ENCODE measurements around the gene NTN4. TPM values are rescaled to one million over a fixed set of nuclear protein-coding genes. Genes with fewer than 3 reads are reported as not detected.

The NTN4 gene
- total RNA-seq, 6 experiments from 2014 or later: 51.3 to 117 (median 101) TPM

GRCh38 chr12:95803817-95804216 is 13.3 kb upstream of the NTN4 start:
- Mint-ChIP-seq H3K27ac (peak overlapping the region; percentile 75), H3K9me3 (no peaks in the 10 kb centered on the region; the same call in 1 of the 2 replicates), H3K27me3 (ENCODE audit: insufficient read depth) (no peaks in the 10 kb centered on the region), H3K36me3 (ENCODE audit: low read depth) (peaks cover 11% of the 10 kb centered on the region), H3K4me3 (no peak overlapping the region), H3K4me1 (ENCODE audit: low read depth) (peaks cover 63% of the 10 kb centered on the region)
- DNase-seq: no peak
- TF ChIP-seq, protein P1, sequence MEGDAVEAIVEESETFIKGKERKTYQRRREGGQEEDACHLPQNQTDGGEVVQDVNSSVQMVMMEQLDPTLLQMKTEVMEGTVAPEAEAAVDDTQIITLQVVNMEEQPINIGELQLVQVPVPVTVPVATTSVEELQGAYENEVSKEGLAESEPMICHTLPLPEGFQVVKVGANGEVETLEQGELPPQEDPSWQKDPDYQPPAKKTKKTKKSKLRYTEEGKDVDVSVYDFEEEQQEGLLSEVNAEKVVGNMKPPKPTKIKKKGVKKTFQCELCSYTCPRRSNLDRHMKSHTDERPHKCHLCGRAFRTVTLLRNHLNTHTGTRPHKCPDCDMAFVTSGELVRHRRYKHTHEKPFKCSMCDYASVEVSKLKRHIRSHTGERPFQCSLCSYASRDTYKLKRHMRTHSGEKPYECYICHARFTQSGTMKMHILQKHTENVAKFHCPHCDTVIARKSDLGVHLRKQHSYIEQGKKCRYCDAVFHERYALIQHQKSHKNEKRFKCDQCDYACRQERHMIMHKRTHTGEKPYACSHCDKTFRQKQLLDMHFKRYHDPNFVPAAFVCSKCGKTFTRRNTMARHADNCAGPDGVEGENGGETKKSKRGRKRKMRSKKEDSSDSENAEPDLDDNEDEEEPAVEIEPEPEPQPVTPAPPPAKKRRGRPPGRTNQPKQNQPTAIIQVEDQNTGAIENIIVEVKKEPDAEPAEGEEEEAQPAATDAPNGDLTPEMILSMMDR (IDR thresholded peaks at IDR 0.05): no peak

DNA sequence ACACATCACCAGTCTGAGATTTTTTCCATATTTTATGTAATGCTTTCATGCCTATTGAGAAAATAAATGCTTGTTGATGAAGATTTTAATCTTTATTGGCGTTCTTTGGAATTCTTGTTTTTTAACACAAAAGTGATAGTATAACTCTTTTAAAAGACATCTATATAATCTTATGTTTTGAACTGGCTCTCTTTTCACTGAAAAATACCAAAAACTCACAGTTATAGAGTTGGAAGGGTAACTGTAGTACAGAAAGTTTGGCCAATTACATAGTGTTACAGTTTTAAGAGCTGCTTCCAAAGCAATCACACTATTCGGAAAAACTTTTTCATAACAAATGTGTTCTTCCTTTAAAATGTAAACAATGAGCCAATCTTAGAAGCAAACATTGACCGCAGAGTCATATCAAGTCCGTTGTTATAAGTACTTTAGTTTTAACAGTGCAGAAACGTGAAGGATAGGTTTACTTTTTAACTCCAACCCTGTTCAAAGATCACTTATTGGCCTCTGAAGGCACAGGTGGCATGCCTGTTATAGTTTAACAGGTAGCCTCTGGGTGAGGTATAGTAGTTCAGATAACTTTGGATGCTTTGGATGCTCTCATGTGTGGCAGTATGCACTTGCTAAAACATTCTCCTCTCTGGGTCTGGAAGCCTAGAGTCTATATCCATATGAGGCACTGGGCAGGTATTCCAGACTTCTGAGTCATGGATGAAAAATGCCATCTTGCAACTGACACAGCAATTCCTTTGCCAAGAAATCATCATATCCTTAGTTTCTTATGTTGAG is 12.1 kb upstream of the NTN4 start:
- peak; percentile 86 for DNase-seq
- peaks cover 55% of the 10 kb centered on the region for H3K4me1 Mint-ChIP-seq (ENCODE audit: low read depth)
- TF ChIP-seq, protein P1 (IDR thresholded peaks at IDR 0.05): no peak
- H3K36me3 Mint-ChIP-seq (ENCODE audit: low read depth): peaks cover 5% of the 10 kb centered on the region
- no peaks in the 10 kb centered on the region for H3K27me3 Mint-ChIP-seq (ENCODE audit: insufficient read depth)
- H3K4me3 Mint-ChIP-seq: peak overlapping the region; percentile 73
- H3K9me3 Mint-ChIP-seq: no peaks in the 10 kb centered on the region; the same call in 1 of the 2 replicates
- H3K27ac Mint-ChIP-seq: peak overlapping the region; percentile 83

GRCh38 chr12:95796982-95797289 is 6.4 kb upstream of the NTN4 start:
- TF ChIP-seq, protein P1 (IDR thresholded peaks at IDR 0.05): no peak
- Mint-ChIP-seq H3K36me3 (ENCODE audit: low read depth) (no peaks in the 10 kb centered on the region), H3K4me1 (ENCODE audit: low read depth) (peaks cover 17% of the 10 kb centered on the region), H3K9me3 (no peaks in the 10 kb centered on the region), H3K27ac (no peak overlapping the region), H3K4me3 (no peak overlapping the region), H3K27me3 (ENCODE audit: insufficient read depth) (no peaks in the 10 kb centered on the region; the same call in 1 of the 2 replicates)
- DNase-seq: no peak

GRCh38 chr12:95796225-95796981 is 5.8 kb upstream of the NTN4 start:
- no peaks in the 10 kb centered on the region; the same call in 1 of the 2 replicates for H3K27me3 Mint-ChIP-seq (ENCODE audit: insufficient read depth)

More at GRCh38 chr12:95796225-95796981, 5.8 kb upstream of the NTN4 start:
- Mint-ChIP-seq H3K27ac (no peak overlapping the region), H3K9me3 (no peaks in the 10 kb centered on the region), H3K4me1 (ENCODE audit: low read depth) (peaks cover 19% of the 10 kb centered on the region), H3K36me3 (ENCODE audit: low read depth) (no peaks in the 10 kb centered on the region), H3K4me3 (no peak overlapping the region)
- no peak for DNase-seq
- TF ChIP-seq, protein P1 (IDR thresholded peaks at IDR 0.05): no peak
